HG03521 (cell line): ENCODE results near the gene GOLIM4.

Source experiments
- ATAC-seq: cut with Tn5 transposase; IDR thresholded peaks from one replicate; pipeline ENCODE4 v1.9.1; 2021; ENCODE audit warnings: mild to moderate bottlenecking, moderate library complexity; ENCODE audit not compliant: unreplicated experiment

Gene GOLIM4

DNA sequence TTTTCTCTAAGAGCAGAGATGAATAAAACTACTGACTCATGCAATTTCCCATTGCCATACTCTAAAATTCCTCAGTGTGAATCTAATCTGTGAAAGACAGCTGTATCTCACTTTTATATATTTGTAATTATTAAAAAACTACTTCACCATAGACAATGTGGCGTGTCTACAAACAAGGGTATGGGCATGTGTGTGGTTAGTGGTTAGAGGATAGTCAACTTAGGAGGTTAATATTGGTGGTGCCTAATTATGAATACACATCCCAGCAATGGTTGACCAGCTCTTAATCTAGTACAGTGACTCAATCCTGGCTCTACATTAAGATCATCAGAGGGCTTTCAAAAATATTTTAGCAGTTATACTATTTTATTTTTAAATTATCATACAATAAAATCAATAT lies 94.5 kb downstream of the GOLIM4 start:
- ATAC-seq, result peak; percentile 52

DNA sequence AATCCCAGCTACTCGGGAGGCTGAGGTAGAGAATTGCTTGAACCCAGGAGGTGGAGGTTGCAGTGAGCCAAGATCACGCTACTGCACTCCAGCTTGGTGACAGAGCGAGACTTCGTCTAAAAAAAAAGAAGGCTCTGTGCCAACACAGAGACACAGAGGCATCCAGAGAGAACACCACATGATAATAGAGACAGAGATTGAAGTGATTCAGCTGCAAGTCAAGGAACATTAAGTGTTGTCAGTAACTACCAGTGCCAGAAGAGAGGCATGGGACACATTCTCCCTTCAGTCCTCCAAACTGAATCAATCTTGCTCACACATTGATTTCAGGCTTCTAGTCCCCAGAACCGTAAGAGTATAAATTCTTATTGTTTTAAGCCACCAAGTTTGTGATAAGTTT lies 97.5 kb downstream of the GOLIM4 start:
- ATAC-seq, result no peak

DNA sequence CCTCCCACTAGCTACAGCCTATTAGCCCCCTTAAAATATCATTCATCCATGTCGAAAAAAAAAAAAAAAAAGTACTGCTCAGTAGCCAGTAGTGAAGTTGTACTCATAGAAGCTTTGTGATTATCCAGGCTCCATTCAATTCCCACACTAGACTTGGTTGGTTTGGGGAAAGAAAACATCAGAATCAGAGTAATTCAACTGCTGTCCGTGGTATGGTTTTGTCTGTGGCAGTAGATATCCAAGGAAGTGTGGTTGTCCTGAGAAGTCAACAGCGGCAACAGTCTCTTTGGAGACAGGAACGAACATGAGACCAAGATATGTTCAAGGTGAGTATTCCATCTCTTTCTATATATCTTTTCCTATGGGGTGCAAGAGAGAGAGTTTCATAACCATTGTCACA lies 99.2 kb downstream of the GOLIM4 start:
- ATAC-seq, result no peak

GRCh38 chr3:167992381-167992780 lies 103.3 kb downstream of the GOLIM4 start:
- no peak for ATAC-seq

DNA sequence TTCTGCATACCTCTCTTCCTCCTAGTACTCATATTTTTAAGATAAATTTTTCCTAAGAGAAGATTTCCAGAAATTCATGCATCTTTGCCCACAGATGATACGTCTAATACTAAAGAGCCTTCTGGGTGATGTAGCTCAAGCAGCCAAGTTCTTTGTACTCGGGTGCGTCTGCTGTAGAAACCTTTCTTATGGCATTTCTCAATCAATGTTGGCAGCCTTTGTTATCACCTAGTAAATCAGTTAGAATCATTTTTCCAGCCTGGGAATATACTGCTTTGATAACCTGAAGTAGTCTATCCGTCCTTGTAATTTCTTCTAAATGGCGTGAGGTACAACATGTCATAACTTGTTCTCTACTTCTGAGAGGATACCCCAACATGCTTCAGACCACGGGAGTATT lies 104.5 kb downstream of the GOLIM4 start:
- ATAC-seq, result no peak

DNA sequence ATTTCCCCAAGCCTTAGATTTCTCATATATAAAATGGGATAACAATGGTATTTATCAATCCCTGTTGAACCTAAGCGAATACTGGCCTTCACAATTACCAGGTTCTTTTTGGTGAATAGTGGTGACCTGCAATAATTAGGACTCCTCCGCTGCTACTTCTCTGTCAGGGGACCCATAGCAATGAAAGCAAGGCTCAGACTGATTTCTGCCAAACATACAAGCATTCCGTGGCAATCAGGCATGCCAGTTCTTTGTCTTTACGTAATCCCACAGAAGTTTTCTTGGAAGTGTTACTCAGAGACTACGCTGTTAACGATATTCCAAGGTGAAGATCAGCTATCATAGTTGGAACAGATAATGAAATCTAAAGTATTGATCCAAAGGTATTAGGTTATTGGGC lies 105.7 kb downstream of the GOLIM4 start:
- ATAC-seq, result no peak

GRCh38 chr3:167989066-167989465 lies 106.7 kb downstream of the GOLIM4 start:
- ATAC-seq, result no peak

DNA sequence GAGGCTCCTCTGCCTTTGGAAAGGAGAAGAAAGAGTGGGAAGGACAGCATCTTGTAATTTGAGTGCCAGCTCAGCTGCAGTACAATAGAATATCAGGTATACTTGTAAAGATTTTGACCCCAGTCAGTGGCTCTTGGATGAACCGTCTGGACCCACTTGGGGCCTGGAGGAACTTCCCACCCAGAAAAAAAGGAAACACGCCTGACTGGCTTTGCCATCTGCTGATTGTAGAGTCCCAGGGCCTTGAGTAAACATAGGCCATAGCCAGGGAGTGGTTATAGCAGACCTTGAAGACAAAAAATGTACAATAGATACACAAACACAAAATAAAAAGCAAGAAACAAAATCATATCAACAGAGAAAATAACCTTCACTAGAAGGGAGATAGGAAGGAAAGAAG lies 112.1 kb downstream of the GOLIM4 start:
- ATAC-seq, result no peak

GRCh38 chr3:167978486-167978885 lies 117.2 kb downstream of the GOLIM4 start:
- ATAC-seq, result no peak

DNA sequence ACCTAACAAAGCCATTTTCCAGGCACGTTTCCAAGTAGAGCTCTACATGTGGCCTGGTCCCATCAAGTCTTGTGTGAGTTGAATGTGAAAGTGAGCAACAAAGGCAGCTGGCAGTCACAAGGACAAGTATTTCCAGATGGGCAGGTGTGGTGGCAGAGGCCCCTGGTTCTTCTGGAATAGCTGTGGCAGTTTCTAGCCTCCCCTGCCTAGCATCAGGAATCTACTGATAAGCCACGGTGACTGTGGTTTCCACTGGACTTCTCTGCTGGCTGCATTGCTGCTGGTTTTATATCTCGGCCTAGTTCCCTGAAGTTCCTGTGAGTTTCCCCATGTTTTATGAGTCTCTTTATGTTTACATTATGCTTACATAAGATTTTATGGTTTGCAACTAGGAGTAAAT lies 117.7 kb downstream of the GOLIM4 start:
- no peak for ATAC-seq

DNA sequence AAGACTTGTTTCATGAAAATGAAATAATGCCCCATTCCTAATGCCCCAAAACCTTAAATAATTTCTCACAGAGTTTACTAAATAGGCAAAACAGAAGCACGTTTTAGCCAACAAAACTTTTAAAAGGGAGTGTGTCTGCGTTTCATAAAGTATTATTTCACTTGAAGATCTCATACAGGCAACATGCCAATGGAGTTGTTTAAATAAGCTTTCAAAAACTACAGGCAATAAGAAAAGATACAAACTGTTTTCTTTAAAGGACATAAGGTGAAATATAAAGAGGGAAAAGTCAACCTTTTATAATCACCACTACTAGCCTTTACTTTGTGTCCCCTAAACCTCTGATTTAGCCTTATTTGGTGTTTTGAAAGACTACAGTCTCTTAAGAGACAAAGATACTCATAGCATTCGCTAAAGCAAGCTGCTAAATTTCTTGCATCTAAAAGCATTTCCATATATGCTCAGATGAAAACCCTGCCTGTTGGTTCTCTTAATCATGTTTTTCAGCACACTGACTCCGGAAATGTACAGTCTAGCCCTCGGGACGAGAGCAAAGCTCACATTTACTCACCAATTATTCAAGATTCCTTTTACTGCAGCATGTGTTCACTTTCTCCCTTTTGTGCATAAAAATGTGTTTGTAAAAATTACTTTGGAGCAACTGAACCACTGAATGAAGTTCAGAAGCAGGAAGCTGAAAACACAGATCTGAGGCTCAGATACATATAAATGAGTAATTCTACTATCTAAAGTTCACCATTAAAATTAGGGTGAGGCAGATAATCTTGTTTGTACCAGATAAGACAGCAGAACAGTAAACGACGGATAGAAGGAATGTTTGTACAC lies 119.0 kb downstream of the GOLIM4 start:
- ATAC-seq, result no peak

DNA sequence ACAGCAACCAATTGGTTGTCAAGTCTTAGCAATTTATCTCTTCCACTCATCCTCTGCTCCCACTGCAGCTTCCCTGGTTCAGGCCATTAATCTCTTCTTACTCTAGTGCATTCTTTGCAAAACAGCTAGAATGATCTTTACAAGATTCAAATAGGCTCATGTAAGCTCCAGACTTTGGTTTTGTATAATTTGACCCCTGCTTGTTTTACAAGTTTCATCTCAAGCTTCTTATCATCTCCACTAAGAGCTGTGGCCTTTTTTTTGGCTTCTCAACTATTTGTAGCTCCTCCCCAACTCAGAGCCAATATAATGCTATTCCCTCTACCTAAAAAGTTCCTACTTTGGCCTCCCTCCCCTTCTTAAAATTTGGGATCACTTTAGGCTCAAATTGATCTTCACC lies 121.8 kb downstream of the GOLIM4 start:
- ATAC-seq, result no peak

DNA sequence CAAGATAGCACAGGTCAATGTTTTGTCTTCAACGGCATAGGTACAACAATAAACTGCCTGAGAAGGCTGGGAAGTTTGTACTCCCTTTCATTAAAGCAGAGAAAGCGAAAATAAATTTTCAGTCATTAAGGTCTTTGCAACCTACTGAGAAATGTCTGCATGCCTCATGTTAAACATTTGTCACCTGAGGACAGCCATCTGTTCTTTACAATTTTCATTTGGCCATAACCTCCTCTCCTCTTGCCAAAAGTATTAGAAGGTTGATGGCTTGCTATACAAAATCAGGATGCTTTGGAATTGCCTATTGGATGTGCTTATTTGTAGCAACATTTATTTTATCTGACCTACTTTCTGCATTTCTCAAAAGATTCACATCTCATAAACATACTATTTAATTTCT lies 122.7 kb downstream of the GOLIM4 start:
- no peak for ATAC-seq

DNA sequence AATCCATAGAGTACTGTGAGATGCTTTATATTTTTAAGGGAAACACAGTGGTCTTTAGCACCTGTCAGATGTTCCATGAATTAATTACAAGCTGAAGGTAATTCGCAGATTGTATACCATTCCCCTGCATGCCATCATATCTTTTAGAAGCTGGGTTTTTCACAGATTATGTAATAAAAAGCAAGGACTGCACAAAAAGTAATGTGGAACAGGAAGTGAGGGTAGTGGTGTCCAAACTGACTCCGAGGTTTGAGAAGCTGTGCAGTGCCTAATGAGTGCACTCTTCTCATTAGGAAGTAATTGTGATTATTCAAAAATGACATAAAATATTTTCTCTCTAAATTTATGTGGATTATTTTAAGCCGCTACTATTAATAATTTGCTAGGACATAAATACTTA lies 123.2 kb downstream of the GOLIM4 start:
- no peak for ATAC-seq

DNA sequence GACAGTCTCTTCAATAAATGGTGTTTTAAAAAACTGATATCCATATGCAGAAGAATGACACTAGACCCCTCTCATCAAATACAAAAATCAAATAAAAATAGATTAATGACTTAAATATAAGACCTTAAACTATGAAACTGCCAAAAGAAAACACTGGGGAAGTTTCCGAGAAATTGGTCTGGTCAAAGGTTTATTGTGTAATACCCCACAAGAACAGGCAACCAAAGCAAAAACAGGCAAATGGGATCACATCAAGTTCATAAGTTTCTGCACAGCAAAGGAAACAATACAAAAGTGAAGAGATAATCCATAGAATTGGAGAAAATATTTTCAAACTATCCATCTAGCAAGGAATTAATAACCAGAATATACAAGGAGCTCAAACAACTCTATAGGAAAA lies 126.2 kb downstream of the GOLIM4 start:
- no peak for ATAC-seq

DNA sequence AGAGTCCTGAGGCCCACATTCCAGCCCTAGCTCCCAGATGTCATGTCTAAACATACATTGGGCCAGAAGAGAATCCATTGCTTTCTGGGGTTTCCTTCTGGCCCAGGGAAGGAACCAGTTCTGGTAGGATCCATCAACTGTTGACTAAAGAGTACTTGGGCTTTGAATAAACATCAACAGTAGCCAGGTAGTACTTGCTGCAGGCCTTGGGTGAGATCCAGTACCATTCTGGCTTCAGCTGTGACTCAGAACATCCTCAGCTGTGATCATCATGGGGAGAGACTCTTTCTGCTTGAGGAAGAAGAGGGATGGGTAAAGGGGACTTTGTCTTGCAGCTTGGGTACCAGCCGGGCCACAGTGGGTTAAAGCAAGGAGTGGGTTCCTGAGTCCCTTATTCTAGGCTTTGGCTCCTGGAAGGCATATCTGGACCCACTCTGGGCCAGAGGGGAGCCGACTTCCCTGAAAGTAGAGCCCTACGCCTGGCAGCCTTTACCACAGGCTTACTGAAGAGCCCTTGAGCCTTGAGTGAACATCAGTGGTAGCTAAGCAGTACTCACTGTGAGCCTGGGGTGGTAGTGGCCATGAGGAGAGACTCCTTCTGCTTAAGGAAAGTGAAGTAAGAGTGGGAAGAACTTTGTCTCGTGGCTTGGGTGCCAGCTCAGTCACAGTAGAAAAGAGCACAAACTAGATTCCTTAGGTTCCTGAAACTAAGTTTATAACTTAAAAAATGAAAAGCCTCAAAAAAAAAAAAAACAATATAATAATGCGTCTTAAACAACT lies 128.3 kb downstream of the GOLIM4 start:
- no peak for ATAC-seq
